Common myeloid progenitor, CD34-positive (primary cell): ENCODE data around the gene CYP4F12.

Experiments used
- CTCF ChIA-PET: fragments of 350-600 bp; sonication (Branson Sonifier 250); formaldehyde crosslinking; loops from one replicate; lab custom pipeline; 2021; ENCODE audit warnings: antibody characterized with exemption; lab: Charles Lee
- POLR2A ChIA-PET: fragments of 350-600 bp; sonication (Branson Sonifier 250); formaldehyde crosslinking; loops from one replicate; lab custom pipeline; 2021; ENCODE audit warnings: antibody characterized with exemption; lab: Charles Lee
- DNase-seq, 3 donors: peaks; one replicate each; pipeline versions ENCODE4 v3.0.0 to v3.0.0-alpha.2; 2013
- H3K27ac ChIP-seq, 2 experiments: 1 replicate in 1 of 2; 2 replicates in 1 of 2; pipeline ENCODE4 v1.7.0; 2013; ENCODE audit warnings: inconsistent platforms in 2 of 2, low read length in 2 of 2, mild to moderate bottlenecking in 2 of 2, low read depth in 1 of 2, moderate library complexity in 1 of 2; ENCODE audit not compliant: severe bottlenecking in 2 of 2, insufficient read depth in 1 of 2, poor library complexity in 1 of 2
- H3K27me3 ChIP-seq, 5 experiments: replicated peaks in 2 of 5; 1 replicate in 3 of 5; 2 replicates in 2 of 5; pipeline versions ENCODE4 v1.6.1 to v1.7.0; 2013; ENCODE audit warnings: low read length in 4 of 5, mild to moderate bottlenecking in 2 of 5, moderate library complexity in 2 of 5, inconsistent platforms in 1 of 5; ENCODE audit not compliant: insufficient read depth in 5 of 5, control insufficient read depth in 4 of 5
- H3K36me3 ChIP-seq, 4 experiments: 1 replicate in 2 of 4; 2 replicates in 2 of 4; pipeline versions ENCODE4 v1.6.1 to v1.7.0; 2013; ENCODE audit warnings: low read length in 3 of 4, control low read depth in 1 of 4, mild to moderate bottlenecking in 1 of 4; ENCODE audit not compliant: control insufficient read depth in 4 of 4, insufficient read depth in 4 of 4
- H3K4me1 ChIP-seq, 4 experiments: 1 replicate in 3 of 4; 2 replicates in 1 of 4; pipeline versions ENCODE4 v1.6.1 to v1.7.1; 2013; ENCODE audit warnings: low read length in 3 of 4, mild to moderate bottlenecking in 3 of 4, control low read depth in 1 of 4, inconsistent platforms in 1 of 4, moderate library complexity in 1 of 4; ENCODE audit not compliant: control insufficient read depth in 4 of 4, insufficient read depth in 4 of 4; ENCODE audit errors: control extremely low read depth in 1 of 4
- H3K4me3 ChIP-seq, 7 experiments: 1 replicate in 4 of 7; 2 replicates in 3 of 7; pipeline versions ENCODE4 v1.5.1 to v1.7.0; 2013; ENCODE audit warnings: mild to moderate bottlenecking in 7 of 7, low read length in 6 of 7, moderate library complexity in 6 of 7, inconsistent platforms in 2 of 7, low read depth in 2 of 7, control low read depth in 1 of 7; ENCODE audit not compliant: insufficient read depth in 4 of 7, control insufficient read depth in 1 of 7; ENCODE audit errors: extremely low read depth in 1 of 7
- H3K9me3 ChIP-seq, 5 experiments: 1 replicate in 4 of 5; 2 replicates in 1 of 5; pipeline versions ENCODE4 v1.6.1 to v1.7.1; 2013; ENCODE audit warnings: low read length in 4 of 5, mild to moderate bottlenecking in 2 of 5, inconsistent platforms in 1 of 5, low read depth in 1 of 5, moderate library complexity in 1 of 5; ENCODE audit not compliant: control insufficient read depth in 4 of 5, insufficient read depth in 2 of 5; ENCODE audit errors: control extremely low read depth in 1 of 5
- WGBS: methylation state at CpG from one replicate; pipeline ENCODE4 v1.1.5; 2013; ENCODE audit not compliant: insufficient coverage; 5-methylcytosine and 5-hydroxymethylcytosine counted together

The CYP4F12 gene

GRCh38 chr19:15669440-15669839 is 3.4 kb upstream of the CYP4F12 start:
- Histone ChIP-seq H3K4me1 (peaks cover 0 to 3% (median 0%) of the 10 kb centered on the region in 4 experiments), H3K9me3 (no peaks in the 10 kb centered on the region), H3K27me3 (peaks cover 0 to 20% (median 0%) of the 10 kb centered on the region in 5 experiments), H3K27ac (no peak overlapping the region), H3K36me3 (no peaks in the 10 kb centered on the region), H3K4me3 (no peak overlapping the region)
- CTCF ChIA-PET: no interaction called here
- POLR2A ChIA-PET: no interaction called here
- WGBS: 56% methylated on average over 3 of the region's 3 CpGs
- DNase-seq: no peak

DNA sequence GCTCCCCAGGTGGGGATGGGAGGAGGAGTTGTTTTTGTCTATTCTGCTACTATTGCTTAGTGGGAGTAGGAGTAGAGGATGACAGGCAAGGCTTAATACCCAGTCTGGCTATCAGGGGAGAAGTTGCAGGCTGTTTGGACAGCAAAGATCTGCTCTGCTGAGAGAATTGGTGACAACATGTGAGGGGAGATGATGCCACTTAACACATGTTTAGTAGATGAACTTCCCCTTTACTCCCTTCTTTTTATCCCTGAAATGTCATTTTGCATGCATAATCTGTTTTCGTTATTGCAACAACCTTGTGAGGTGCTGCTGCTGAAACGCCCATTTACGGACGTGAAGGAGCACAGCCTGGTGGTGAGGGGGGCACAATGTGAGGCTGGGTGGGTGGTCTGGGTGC is 3.0 kb upstream of the CYP4F12 start:
- Histone ChIP-seq H3K36me3 (no peaks in the 10 kb centered on the region), H3K9me3 (no peaks in the 10 kb centered on the region), H3K27me3 (peaks cover 0 to 17% (median 0%) of the 10 kb centered on the region in 5 experiments), H3K27ac (no peak overlapping the region), H3K4me3 (no peak overlapping the region), H3K4me1 (peaks cover 0 to 3% (median 0%) of the 10 kb centered on the region in 4 experiments)
- ChIA-PET POLR2A (no interaction called here), CTCF (no interaction called here)
- DNase-seq: no peak
- WGBS: 86% methylated on average over 3 of the region's 4 CpGs

- H3K27me3 ChIP-seq: peaks cover 0 to 10% (median 0%) of the 10 kb centered on the region in 5 experiments
- no peaks in the 10 kb centered on the region for H3K36me3 ChIP-seq
- no peak overlapping the region for H3K4me3 ChIP-seq
- H3K27ac ChIP-seq: no peak overlapping the region
- H3K9me3 ChIP-seq: no peaks in the 10 kb centered on the region
- DNase-seq: no peak
- CTCF ChIA-PET: interaction anchor here (0.6 kb wide), 1 partner anchor 286 kb away, joined by 3 read pairs; no protein-coding TSS in a partner anchor
- WGBS: 92% methylated on average over 5 of the region's 5 CpGs
- peaks cover 0 to 5% (median 2%) of the 10 kb centered on the region in 4 experiments for H3K4me1 ChIP-seq
- POLR2A ChIA-PET: interaction anchor here (0.6 kb wide), 1 partner anchor 292 kb away, joined by 3 read pairs; no protein-coding TSS in a partner anchor
Observed at GRCh38 chr19:15671237-15671821, 1.6 kb upstream of the CYP4F12 start.

DNA sequence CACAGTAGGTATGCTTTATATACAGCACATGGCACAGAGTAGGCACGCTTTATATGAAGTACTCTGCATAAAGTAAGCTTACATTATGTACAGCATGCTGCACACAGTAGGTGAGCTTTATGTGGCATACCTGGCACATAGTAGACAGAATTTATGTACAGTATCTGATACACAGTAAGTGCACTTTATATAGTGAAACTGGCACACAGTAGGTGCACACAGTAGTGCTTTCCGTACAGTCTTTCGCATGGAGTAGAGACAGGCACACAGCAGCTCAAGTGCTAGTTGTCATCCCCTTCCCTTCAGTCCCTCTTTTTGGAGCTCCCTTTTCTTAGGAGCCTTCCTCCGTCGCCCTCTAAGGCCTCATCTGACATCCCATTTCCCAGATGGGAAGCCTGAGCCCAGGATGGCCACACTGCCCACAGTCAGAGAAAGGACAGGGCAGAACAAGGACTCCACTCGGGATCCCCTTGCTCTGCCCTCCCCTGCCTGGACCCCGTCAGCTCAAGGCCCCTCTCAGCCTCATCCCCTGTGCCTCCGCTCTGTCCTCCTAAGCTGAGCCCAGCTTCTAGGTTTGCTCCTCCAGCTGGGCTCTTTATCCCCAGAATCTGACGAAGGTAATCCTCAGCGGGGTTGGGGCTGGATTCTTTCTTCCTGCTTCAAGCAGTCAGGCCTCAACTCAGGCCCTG is 852 bp upstream of the CYP4F12 start:
- Histone ChIP-seq H3K4me1 (peaks cover 0 to 5% (median 2%) of the 10 kb centered on the region in 4 experiments), H3K4me3 (no peak overlapping the region), H3K27ac (no peak overlapping the region), H3K9me3 (no peaks in the 10 kb centered on the region), H3K36me3 (no peaks in the 10 kb centered on the region), H3K27me3 (peaks cover 0 to 10% (median 0%) of the 10 kb centered on the region in 5 experiments)
- POLR2A ChIA-PET: interaction anchor here (0.6 kb wide), 1 partner anchor 291 kb away, joined by 3 read pairs; no protein-coding TSS in a partner anchor
- CTCF ChIA-PET: interaction anchor here (0.6 kb wide), 1 partner anchor 285 kb away, joined by 3 read pairs; no protein-coding TSS in a partner anchor
- 69% methylated on average over 10 of the region's 10 CpGs for WGBS
- no peak for DNase-seq

DNA sequence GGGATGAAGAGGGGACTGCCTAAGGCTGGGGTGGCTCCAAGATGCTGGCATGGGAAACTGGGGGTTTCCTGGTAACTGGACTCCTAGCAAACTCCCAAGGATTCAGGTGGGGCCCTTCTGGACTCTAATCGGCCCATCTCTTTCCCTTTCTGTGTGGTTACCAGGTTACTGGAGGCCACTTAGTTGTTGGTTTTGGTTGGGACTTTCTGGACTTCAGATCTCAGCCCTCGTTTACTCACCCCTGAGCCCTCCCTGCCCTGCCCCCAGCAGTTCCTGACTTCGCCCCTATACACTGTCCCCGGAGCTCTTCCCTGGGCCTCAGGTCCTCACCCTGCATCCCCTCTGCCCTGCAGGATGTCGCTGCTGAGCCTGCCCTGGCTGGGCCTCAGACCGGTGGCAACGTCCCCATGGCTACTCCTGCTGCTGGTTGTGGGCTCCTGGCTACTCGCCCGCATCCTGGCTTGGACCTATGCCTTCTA is 328 bp downstream of the CYP4F12 start:
- POLR2A ChIA-PET: no interaction called here
- H3K27me3 ChIP-seq: peaks cover 0 to 9% (median 0%) of the 10 kb centered on the region in 5 experiments
- H3K4me3 ChIP-seq: no peak overlapping the region
- CTCF ChIA-PET: no interaction called here
- no peak overlapping the region for H3K27ac ChIP-seq
- no peaks in the 10 kb centered on the region for H3K36me3 ChIP-seq
- H3K4me1 ChIP-seq: peaks cover 0 to 5% (median 2%) of the 10 kb centered on the region in 4 experiments
- no peaks in the 10 kb centered on the region for H3K9me3 ChIP-seq
- 54% methylated on average over 8 of the region's 9 CpGs for WGBS
- DNase-seq: no peak

- POLR2A ChIA-PET: no interaction called here
- peaks cover 0 to 5% (median 2%) of the 10 kb centered on the region in 4 experiments for H3K4me1 ChIP-seq
- H3K4me3 ChIP-seq: no peak overlapping the region
- peak in 2 of 3 donors; percentile 7 to 25 for DNase-seq
- peaks cover 0 to 3% (median 0%) of the 10 kb centered on the region in 5 experiments for H3K27me3 ChIP-seq
- CTCF ChIA-PET: no interaction called here
- WGBS: no CpG with 5 or more reads among the region's 3 CpGs
- H3K27ac ChIP-seq: no peak overlapping the region
- no peaks in the 10 kb centered on the region for H3K36me3 ChIP-seq
- H3K9me3 ChIP-seq: no peaks in the 10 kb centered on the region
Observed at GRCh38 chr19:15675560-15675959, 2.7 kb downstream of the CYP4F12 start.

DNA sequence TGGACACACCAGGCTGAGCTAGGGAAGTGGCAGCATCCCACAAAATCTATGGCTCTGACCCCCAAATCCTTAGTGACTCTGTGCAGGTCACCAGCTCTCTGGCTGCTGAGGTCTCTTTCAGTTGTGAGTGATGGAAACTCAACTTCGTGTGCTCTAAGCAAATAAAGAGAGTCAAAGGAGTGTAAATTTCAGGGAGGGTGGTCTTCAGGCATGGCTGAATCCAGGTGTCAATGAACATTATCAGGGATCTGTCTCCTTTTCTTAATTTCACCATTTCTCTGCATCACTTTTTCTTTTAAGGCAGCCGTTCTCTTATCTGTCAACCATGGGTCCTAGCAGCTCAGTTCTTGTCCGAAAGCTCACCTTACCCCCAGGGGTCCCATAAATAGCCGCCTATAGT is 6.2 kb downstream of the CYP4F12 start:
- DNase-seq: no peak
- WGBS: no CpG with 5 or more reads among the region's 4 CpGs
- no peak overlapping the region for H3K27ac ChIP-seq
- H3K27me3 ChIP-seq: peaks cover 0 to 16% (median 2%) of the 10 kb centered on the region in 5 experiments
- H3K36me3 ChIP-seq: no peaks in the 10 kb centered on the region
- no peaks in the 10 kb centered on the region for H3K9me3 ChIP-seq
- ChIA-PET POLR2A (no interaction called here), CTCF (interaction anchor here (1.1 to 1.4 kb wide), 2 partner anchors 11 to 44 kb away, joined by 3 read pairs; no protein-coding TSS in a partner anchor)
- peaks cover 0 to 5% (median 0%) of the 10 kb centered on the region in 4 experiments for H3K4me1 ChIP-seq
- no peak overlapping the region for H3K4me3 ChIP-seq
